ENCODE measurements around the gene PPP2R1A. TPM values are rescaled to one million over a fixed set of nuclear protein-coding genes. Genes with fewer than 3 reads are reported as not detected.

PPP2R1A gene
- total RNA-seq (253 and 257 TPM in 2 replicates), polyA plus RNA-seq (216 and 221 TPM in 2 replicates), polyA minus RNA-seq (287 and 298 TPM in 2 replicates), Bru-seq, nascent RNA (percentile 87 among the genes with signal in this experiment), BruChase-seq, experiment 1, labeled RNA remaining after a 6-hour chase (percentile 88 among the genes with signal in this experiment), BruChase-seq, experiment 2, labeled RNA remaining after a 2-hour chase (percentile 77 among the genes with signal in this experiment)
- polyA plus RNA-seq (2011; cell fraction: cytosol; rRNA removed): 176 and 186 TPM in 2 replicates
- polyA plus RNA-seq (2011; cell fraction: nucleus; rRNA removed): 113 and 119 TPM in 2 replicates
- polyA plus RNA-seq (2012): 282 and 342 TPM in 2 replicates
- 151 TPM for polyA minus RNA-seq (2011; cell fraction: cytosol; rRNA and poly(A)+ RNA removed)
- polyA minus RNA-seq (2011; cell fraction: nucleus; rRNA and poly(A)+ RNA removed): 127 and 136 TPM in 2 replicates
- long read RNA-seq, full-length matches to known transcripts: 689 of 866 reads
- long read RNA-seq, partial matches to known transcripts: 154 of 866 reads
- long read RNA-seq, other reads (novel, unspliced or antisense): 23 of 866 reads

DNA sequence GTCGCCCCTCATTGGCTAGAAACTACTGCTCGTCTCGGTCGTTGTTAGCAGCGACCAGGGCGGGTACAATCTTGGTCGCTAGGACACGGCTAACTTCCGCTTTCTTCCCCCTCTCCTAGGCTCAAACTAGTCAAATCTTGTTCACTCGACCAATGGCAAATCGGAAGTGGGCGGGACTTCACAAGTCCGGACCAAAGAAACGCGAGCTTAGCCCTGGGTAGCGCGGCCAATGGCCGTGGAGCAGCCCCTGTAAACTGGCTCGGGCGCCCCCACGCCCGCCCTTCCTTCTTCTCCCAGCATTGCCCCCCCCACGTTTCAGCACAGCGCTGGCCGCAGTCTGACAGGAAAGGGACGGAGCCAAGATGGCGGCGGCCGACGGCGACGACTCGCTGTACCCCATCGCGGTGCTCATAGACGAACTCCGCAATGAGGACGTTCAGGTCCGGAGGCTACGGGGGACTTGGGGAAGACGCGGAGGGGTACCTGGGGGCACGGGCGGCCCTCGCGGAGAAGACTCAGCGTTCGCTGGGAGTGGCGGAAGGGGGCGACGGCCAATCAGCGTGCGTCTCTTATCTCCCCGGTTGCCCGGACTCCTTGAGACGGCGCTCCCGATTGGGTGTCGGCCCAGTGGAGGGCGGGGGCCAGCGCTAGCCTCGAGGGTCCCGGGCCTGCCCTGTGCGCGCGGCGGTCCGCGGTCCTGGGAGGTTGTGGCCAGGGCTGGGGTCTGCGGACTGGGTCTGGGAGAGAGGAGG, at the start of gene PPP2R1A:
Gene PPP2R1A, plus strand, starts transcription at position 318 of the 752 bp plus-strand sequence. Its CDS starts 45 bp downstream, at position 363.
- intact Hi-C loops (cut with micrococcal nuclease): loop anchor here (1.0 to 5.0 kb wide), 7 partner anchors 19 to 263 kb away; partner anchors contain the start of genes ZNF613, ZNF614, ZNF616 and ZNF836
- FAIRE-seq: peak; percentile 100
- POLR2A ChIA-PET: interaction anchor here (0.5 to 1.3 kb wide), 9 partner anchors 9 to 1834 kb away, joined by 3 to 20 read pairs (median 3); partner anchors contain the start of genes ZNF614 and ZNF836

More for the DNA sequence above, at the start of gene PPP2R1A:
- Histone ChIP-seq H3K4me3 (replicated peaks in 1 of 3; ENCODE audit: insufficient read depth in 1 of 3, low read depth in 1 of 3, low read length in 3 of 3) (peak within 1 kb of the TSS; percentile 74 to 95 (median 95)), H3K4me1 (ENCODE audit: control insufficient read depth, extremely low read depth, insufficient read depth, low read length) (peaks cover 16% of the 10 kb centered on the region), H4K20me1 (replicated peaks; ENCODE audit: control insufficient read depth, extremely low read depth, insufficient read depth, low read length) (no peaks in the 10 kb centered on the region), H2AFZ (ENCODE audit: low read depth, low read length) (peak within 1 kb of the TSS; percentile 94), H3K27ac (ENCODE audit: insufficient read depth, low read depth, low read length) (peak within 1 kb of the TSS; percentile 97), H3K4me2 (ENCODE audit: insufficient read depth, low read length) (peak within 1 kb of the TSS; percentile 92), H3K9ac (replicated peaks; ENCODE audit: extremely low read depth, insufficient read depth, low read length) (peak within 1 kb of the TSS; percentile 99), H3K36me3 (ENCODE audit: control insufficient read depth in 2 of 2, extremely low read depth in 1 of 2, insufficient read depth in 2 of 2, low read length in 2 of 2) (peaks cover under 1% of the 10 kb centered on the region in 2 experiments), H3K79me2 (ENCODE audit: control insufficient read depth, insufficient read depth, low read length) (peaks cover 47% of the 10 kb centered on the region), H3K9me3 (replicated peaks; ENCODE audit: control insufficient read depth, insufficient read depth, low read length) (no peaks in the 10 kb centered on the region), H3K27me3 (ENCODE audit: control insufficient read depth in 2 of 2, insufficient read depth in 2 of 2, low read length in 2 of 2) (no peaks in the 10 kb centered on the region), H3K9me1 (replicated peaks; ENCODE audit: control insufficient read depth, extremely low read depth, insufficient read depth, low read length) (no peaks in the 10 kb centered on the region)
- BruUV-seq (replicated peaks): no TSS peak
- DNase-seq (ENCODE audit: low read depth, low spot score): peak; percentile 100
- TF ChIP-seq POLR2A (IDR thresholded peaks at IDR 0.05; ENCODE audit: low read depth, low read length) (peak; percentile 61), POLR2AphosphoS5 (IDR thresholded peaks at IDR 0.05; ENCODE audit: insufficient read depth, low read depth, low read length) (peak; percentile 64)
- TF ChIP-seq, protein P1, sequence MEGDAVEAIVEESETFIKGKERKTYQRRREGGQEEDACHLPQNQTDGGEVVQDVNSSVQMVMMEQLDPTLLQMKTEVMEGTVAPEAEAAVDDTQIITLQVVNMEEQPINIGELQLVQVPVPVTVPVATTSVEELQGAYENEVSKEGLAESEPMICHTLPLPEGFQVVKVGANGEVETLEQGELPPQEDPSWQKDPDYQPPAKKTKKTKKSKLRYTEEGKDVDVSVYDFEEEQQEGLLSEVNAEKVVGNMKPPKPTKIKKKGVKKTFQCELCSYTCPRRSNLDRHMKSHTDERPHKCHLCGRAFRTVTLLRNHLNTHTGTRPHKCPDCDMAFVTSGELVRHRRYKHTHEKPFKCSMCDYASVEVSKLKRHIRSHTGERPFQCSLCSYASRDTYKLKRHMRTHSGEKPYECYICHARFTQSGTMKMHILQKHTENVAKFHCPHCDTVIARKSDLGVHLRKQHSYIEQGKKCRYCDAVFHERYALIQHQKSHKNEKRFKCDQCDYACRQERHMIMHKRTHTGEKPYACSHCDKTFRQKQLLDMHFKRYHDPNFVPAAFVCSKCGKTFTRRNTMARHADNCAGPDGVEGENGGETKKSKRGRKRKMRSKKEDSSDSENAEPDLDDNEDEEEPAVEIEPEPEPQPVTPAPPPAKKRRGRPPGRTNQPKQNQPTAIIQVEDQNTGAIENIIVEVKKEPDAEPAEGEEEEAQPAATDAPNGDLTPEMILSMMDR (IDR thresholded peaks at IDR 0.05; ENCODE audit: extremely low read depth in 1 of 2, insufficient read depth in 1 of 2, low read depth in 1 of 2, low read length in 2 of 2): no peak
- CTCF ChIA-PET: interaction anchor here (0.6 to 1.9 kb wide), 7 partner anchors 12 to 195 kb away, joined by 3 to 20 read pairs (median 3); partner anchors contain the start of gene ZNF616
- dilution Hi-C loops (cut with MboI; ENCODE audit: extremely low pct_ligation_motif_present, low sequenced_read_pairs): no loop called here
